SK-N-SH (cell line): ENCODE measurements around the gene CPN2. TPM values are rescaled to one million over a fixed set of nuclear protein-coding genes. Genes with fewer than 3 reads are reported as not detected.

Experiments used
- CTCF ChIA-PET: fragments of 300-600, 350-600 bp; formaldehyde crosslinking; extraction: SDS; loops from one replicate; lab custom pipeline; 2021; lab: Yijun Ruan, JAX
- POLR2A ChIA-PET: fragments of 350-600 bp; sonication (Branson Sonifier 250); formaldehyde crosslinking; extraction: SDS; loops from one replicate; lab custom pipeline; 2020; ENCODE audit warnings: antibody characterized with exemption, inconsistent platforms; lab: Yijun Ruan, JAX
- DNase-seq: peaks from one replicate; pipeline ENCODE4 v3.0.0; 2012
- H2AFZ ChIP-seq: fragments of 200-600 bp; sonication (generic); 2 replicates; pipeline ENCODE4 v1.8.1; 2016; ENCODE audit warnings: antibody characterized with exemption, mild to moderate bottlenecking, low read depth
- H3F3A ChIP-seq: fragments of 200-600 bp; sonication (generic); replicated peaks from 2 replicates; pipeline ENCODE3; 2016; ENCODE audit warnings: antibody characterized with exemption, mild to moderate bottlenecking; ENCODE audit not compliant: insufficient read depth
- H3K27ac ChIP-seq, 2 experiments: fragments of 200-500 bp in 1 of 2; fragments of 200-600 bp in 1 of 2; sonication (Bioruptor generic) in 1 of 2; sonication (generic), shearing (Covaris generic) in 1 of 2; 2 replicates each; pipeline versions ENCODE4 v1.5.1 to v1.6.1; 2014 to 2016; ENCODE audit warnings: low read depth in 2 of 2, inconsistent platforms in 1 of 2, low read length in 1 of 2, mild to moderate bottlenecking in 1 of 2, mixed read lengths in 1 of 2
- H3K27me3 ChIP-seq: fragments of 200-600 bp; sonication (generic), shearing (Covaris generic); 2 replicates; pipeline ENCODE4 v1.6.1; 2016; ENCODE audit warnings: mixed run types; ENCODE audit not compliant: insufficient read depth
- H3K36me3 ChIP-seq, 2 experiments: fragments of 200-500 bp in 1 of 2; fragments of 200-600 bp in 1 of 2; sonication (Bioruptor generic) in 1 of 2; sonication (generic) in 1 of 2; replicated peaks in 1 of 2; 2 replicates each; pipeline versions ENCODE3 to v1.5.1; 2014 to 2016; ENCODE audit warnings: low read length in 1 of 2, mild to moderate bottlenecking in 1 of 2; ENCODE audit not compliant: insufficient read depth in 2 of 2, control insufficient read depth in 1 of 2
- H3K4me1 ChIP-seq, 2 experiments: fragments of 200-500 bp in 1 of 2; fragments of 200-600 bp in 1 of 2; sonication (Bioruptor generic) in 1 of 2; sonication (generic), shearing (Covaris generic) in 1 of 2; 2 replicates each; pipeline versions ENCODE4 v1.5.1 to v1.6.1; 2014 to 2016; ENCODE audit warnings: low read depth in 1 of 2, low read length in 1 of 2, mixed run types in 1 of 2; ENCODE audit not compliant: insufficient read depth in 2 of 2, control insufficient read depth in 1 of 2
- H3K4me2 ChIP-seq: fragments of 200-600 bp; sonication (generic), shearing (Covaris generic); 2 replicates; pipeline ENCODE4 v1.6.1; 2017; ENCODE audit warnings: mixed run types
- H3K4me3 ChIP-seq, 2 experiments: fragments of 200-500 bp in 1 of 2; fragments of 200-600 bp in 1 of 2; sonication (Bioruptor generic) in 1 of 2; sonication (generic), shearing (Covaris generic) in 1 of 2; 2 replicates each; pipeline versions ENCODE4 v1.5.1 to v1.8.1; 2014 to 2016; ENCODE audit warnings: low read depth in 2 of 2, inconsistent platforms in 1 of 2, low read length in 1 of 2, mild to moderate bottlenecking in 1 of 2, mixed read lengths in 1 of 2, moderate library complexity in 1 of 2
- H3K79me2 ChIP-seq: fragments of 200-600 bp; sonication (generic); 2 replicates; pipeline ENCODE4 v1.8.1; 2017; ENCODE audit warnings: mild to moderate bottlenecking; ENCODE audit not compliant: insufficient read depth
- H3K9ac ChIP-seq: fragments of 200-600 bp; sonication (generic); 2 replicates; pipeline ENCODE4 v1.6.1; 2017; ENCODE audit warnings: mixed run types
- H3K9me2 ChIP-seq: fragments of 200-600 bp; sonication (generic); 2 replicates; pipeline ENCODE4 v1.6.1; 2017; ENCODE audit warnings: mixed run types
- H3K9me3 ChIP-seq: fragments of 200-600 bp; sonication (generic); 2 replicates; pipeline ENCODE4 v1.6.1; 2017; ENCODE audit warnings: mixed run types, mild to moderate bottlenecking, moderate library complexity
- H4K20me1 ChIP-seq: fragments of 200-600 bp; sonication (generic); 2 replicates; pipeline ENCODE4 v1.6.1; 2017; ENCODE audit warnings: mild to moderate bottlenecking, mixed run types; ENCODE audit not compliant: insufficient read depth
- CHD2 ChIP-seq: fragments of 150-350 bp; IDR thresholded peaks from 2 replicates; pipeline ENCODE4 v1.6.1; 2018; ENCODE audit warnings: low read length; ENCODE audit not compliant: partially characterized antibody
- CTCF ChIP-seq: fragments of 200-600 bp; sonication (generic); IDR thresholded peaks from 2 replicates; pipeline ENCODE4 v1.6.1; 2017; ENCODE audit warnings: antibody characterized with exemption, mild to moderate bottlenecking, moderate library complexity
- GATA2 ChIP-seq: sonication (generic); formaldehyde crosslinking; IDR thresholded peaks from 2 replicates; pipeline ENCODE4 v1.5.0; 2020; ENCODE audit warnings: mild to moderate bottlenecking, missing genetic modification reagents
- MEF2A ChIP-seq: IDR thresholded peaks from 2 replicates; pipeline ENCODE4 v1.4.0; 2012; ENCODE audit warnings: low read depth, borderline replicate concordance
- RAD21 ChIP-seq: IDR thresholded peaks from 2 replicates; pipeline ENCODE4 v1.6.1; 2012; ENCODE audit warnings: mild to moderate bottlenecking, low read length
- RFX5 ChIP-seq: IDR thresholded peaks from 2 replicates; pipeline ENCODE4 v1.6.1; 2012; ENCODE audit warnings: mild to moderate bottlenecking, improper control_type of control experiment, low read length
- RXRA ChIP-seq: IDR thresholded peaks from 2 replicates; pipeline ENCODE4 v1.4.0; 2012; ENCODE audit warnings: low read depth, mild to moderate bottlenecking, borderline replicate concordance
- YY1 ChIP-seq: IDR thresholded peaks from 2 replicates; pipeline ENCODE4 v1.4.0; 2012; ENCODE audit warnings: low read depth, mild to moderate bottlenecking
- WGBS: methylation state at CpG from one replicate; pipeline ENCODE4 v1.1.6; 2017; ENCODE audit warnings: low lambda C conversion rate; 5-methylcytosine and 5-hydroxymethylcytosine counted together
- polyA plus RNA-seq, 3 experiments: library from polyadenylated mRNA; depleted of rRNA; stranded (reverse); fragments of >200 nt; gene quantifications; 2 replicates each; pipeline ENCODE4 v1.2.3, GENCODE V29; 2012

The CPN2 gene
- polyA plus RNA-seq, 1 of the 3 experiments (the other 2 are of a cell fraction), result not detected

- no peaks in the 10 kb centered on the region for H4K20me1 ChIP-seq
- H2AFZ ChIP-seq, result no peak overlapping the region
- H3K27ac ChIP-seq, result no peak overlapping the region
- TF ChIP-seq CHD2, result no peak
- TF ChIP-seq GATA2, result no peak
- TF ChIP-seq RFX5, result no peak
- no peak for TF ChIP-seq YY1
- TF ChIP-seq RXRA, result no peak
- H3K4me3 ChIP-seq, result no peak overlapping the region
- no peaks in the 10 kb centered on the region for H3K27me3 ChIP-seq
- peaks cover 12% of the 10 kb centered on the region for H3F3A ChIP-seq
- no peak overlapping the region for H3K4me2 ChIP-seq
- no peaks in the 10 kb centered on the region; a peak in 1 of 4 replicates for H3K4me1 ChIP-seq
- H3K9ac ChIP-seq, result no peak overlapping the region
- POLR2A ChIA-PET, result no interaction called here
- no peaks in the 10 kb centered on the region for H3K9me2 ChIP-seq
- 86% methylated on average over 26 of the region's 26 CpGs for WGBS
- H3K9me3 ChIP-seq, result no peaks in the 10 kb centered on the region; the same call in 1 of the 2 replicates
- CTCF ChIA-PET, result interaction anchor here (0.9 to 6.7 kb wide), 9 partner anchors 9 to 615 kb away, joined by 3 to 71 read pairs (median 4); no protein-coding TSS in a partner anchor
- DNase-seq, result no peak
- H3K36me3 ChIP-seq, result no peaks in the 10 kb centered on the region
- H3K79me2 ChIP-seq, result no peaks in the 10 kb centered on the region
These were observed 44.8 kb upstream of the CPN2 start for GRCh38 chr3:194395778-194396538.

DNA sequence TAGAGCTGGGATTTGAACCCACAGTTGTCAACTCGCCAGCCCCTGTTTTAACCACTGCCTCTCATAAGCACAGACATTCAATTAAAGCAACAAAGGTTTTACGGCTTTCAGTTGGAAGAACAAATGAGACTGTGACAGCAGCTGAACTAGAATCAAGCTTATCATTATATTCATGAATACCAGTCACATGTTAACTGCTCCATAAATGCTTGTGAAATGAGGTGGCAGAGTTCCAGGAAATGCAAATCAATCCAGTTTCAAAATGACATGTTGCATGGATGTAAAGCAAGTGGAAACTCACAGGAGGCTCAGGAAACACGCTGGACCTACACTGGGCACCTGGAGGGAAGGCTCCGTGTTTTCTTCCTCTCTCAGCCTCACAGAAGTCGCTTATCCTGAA lies 44.1 kb upstream of the CPN2 start:
- H3K4me2 ChIP-seq, result no peak overlapping the region

More for the DNA sequence above, 44.1 kb upstream of the CPN2 start:
- Histone ChIP-seq H2AFZ (no peak overlapping the region), H3F3A (peaks cover 12% of the 10 kb centered on the region), H3K27me3 (no peaks in the 10 kb centered on the region), H3K79me2 (no peaks in the 10 kb centered on the region), H4K20me1 (no peaks in the 10 kb centered on the region)
- DNase-seq, result no peak
- TF ChIP-seq MEF2A (no peak), RAD21 (no peak), CTCF (no peak)
- TF ChIP-seq, all 33 proteins: peak for 0
- CTCF ChIA-PET, result interaction anchor here (0.9 to 6.7 kb wide), 5 partner anchors 45 to 80 kb away, joined by 3 to 71 read pairs (median 6); no protein-coding TSS in a partner anchor
- H3K9ac ChIP-seq, result no peak overlapping the region
- no peaks in the 10 kb centered on the region; the same call in 1 of the 2 replicates for H3K9me3 ChIP-seq
- POLR2A ChIA-PET, result no interaction called here
- H3K36me3 ChIP-seq, result no peaks in the 10 kb centered on the region
- 95% methylated on average over 5 of the region's 5 CpGs for WGBS
- H3K9me2 ChIP-seq, result no peaks in the 10 kb centered on the region
- H3K27ac ChIP-seq, result no peak overlapping the region
- no peaks in the 10 kb centered on the region; a peak in 1 of 4 replicates for H3K4me1 ChIP-seq
- H3K4me3 ChIP-seq, result no peak overlapping the region
